Measurements from ENCODE around the gene LFNG. TPM values are rescaled to one million over a fixed set of nuclear protein-coding genes. Genes with fewer than 3 reads are reported as not detected.

Gene LFNG
- total and polyA plus RNA-seq, 9 of the 15 experiments (the other 6 are each of a cell fraction or from before 2014, with no cell fraction given), result 0.03 to 0.89 (median 0.25) TPM; not detected in 1

DNA sequence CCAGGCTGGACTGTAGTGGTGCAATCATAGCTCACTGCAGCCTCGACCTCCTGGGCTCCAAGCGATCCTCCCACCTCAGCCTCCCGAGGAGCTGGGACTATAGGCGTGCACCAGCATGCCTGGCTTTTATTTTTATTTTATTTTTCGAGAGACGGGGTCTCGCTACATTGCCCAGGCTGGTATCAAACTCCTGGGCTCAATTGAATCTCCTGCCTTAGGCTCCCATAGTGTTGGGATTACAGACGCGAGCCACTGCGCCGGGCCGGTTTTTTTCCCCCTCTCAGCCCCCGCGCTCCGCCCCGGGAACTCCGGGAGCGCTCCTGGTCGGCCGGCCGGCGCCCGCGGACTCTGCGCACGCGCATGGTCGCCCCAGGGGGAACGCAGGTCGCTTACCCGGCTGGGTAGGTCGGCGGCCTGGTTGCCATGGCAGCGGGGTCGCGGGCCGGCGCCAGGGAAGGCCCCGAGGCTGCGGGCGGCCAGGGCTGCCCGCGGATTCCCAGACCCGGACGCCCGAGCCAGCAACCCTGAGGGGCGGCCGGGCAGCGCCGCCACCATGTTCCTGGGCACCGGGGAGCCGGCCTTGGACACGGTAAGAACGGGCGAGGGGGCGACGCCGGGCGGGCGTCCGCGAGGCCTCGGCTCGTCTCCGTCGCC is 39.2 kb downstream of the LFNG start, which contains the start of gene IQCE (continued):
- TF ChIP-seq, protein P1, sequence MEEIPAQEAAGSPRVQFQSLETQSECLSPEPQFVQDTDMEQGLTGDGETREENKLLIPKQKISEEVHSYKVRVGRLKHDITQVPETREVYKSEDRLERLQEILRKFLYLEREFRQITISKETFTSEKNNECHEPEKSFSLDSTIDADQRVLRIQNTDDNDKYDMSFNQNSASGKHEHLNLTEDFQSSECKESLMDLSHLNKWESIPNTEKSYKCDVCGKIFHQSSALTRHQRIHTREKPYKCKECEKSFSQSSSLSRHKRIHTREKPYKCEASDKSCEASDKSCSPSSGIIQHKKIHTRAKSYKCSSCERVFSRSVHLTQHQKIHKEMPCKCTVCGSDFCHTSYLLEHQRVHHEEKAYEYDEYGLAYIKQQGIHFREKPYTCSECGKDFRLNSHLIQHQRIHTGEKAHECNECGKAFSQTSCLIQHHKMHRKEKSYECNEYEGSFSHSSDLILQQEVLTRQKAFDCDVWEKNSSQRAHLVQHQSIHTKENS (CRISPR knock-in tag; IDR thresholded peaks at IDR 0.05), result no peak
- TF ChIP-seq JUN (IDR thresholded peaks at IDR 0.05; ENCODE audit: borderline replicate concordance, low read depth, low read length) (no peak), JUN (CRISPR knock-in tag; IDR thresholded peaks at IDR 0.05; ENCODE audit: borderline replicate concordance) (no peak), KHSRP (IDR thresholded peaks at IDR 0.05) (no peak), ZEB2 (IDR thresholded peaks at IDR 0.05) (no peak), RBM22 (IDR thresholded peaks at IDR 0.05; ENCODE audit: low read depth, low read length, poor library complexity, severe bottlenecking) (no peak), PRMT5 (CRISPR knock-in tag; IDR thresholded peaks at IDR 0.05) (no peak), ZNF121 (CRISPR knock-in tag; conservative IDR thresholded peaks at IDR 0.05) (peak; percentile 97), CREM (IDR thresholded peaks at IDR 0.05; ENCODE audit: low read depth) (peak; percentile 64; the same call in 1 of the 2 replicates), HCFC1 (IDR thresholded peaks at IDR 0.05; ENCODE audit: low read depth, low read length) (peak; percentile 61), ZKSCAN8 (CRISPR knock-in tag; IDR thresholded peaks at IDR 0.05) (no peak), ZNF668 (CRISPR knock-in tag; IDR thresholded peaks at IDR 0.05) (no peak), HDAC3 (IDR thresholded peaks at IDR 0.05; ENCODE audit: borderline replicate concordance, partially characterized antibody) (no peak), KAT7 (CRISPR knock-in tag; IDR thresholded peaks at IDR 0.05; ENCODE audit: borderline replicate concordance) (no peak), HNRNPL (IDR thresholded peaks at IDR 0.05; ENCODE audit: low read depth, low read length) (peak; percentile 55; the same call in 1 of the 2 replicates), SETDB1 (IDR thresholded peaks at IDR 0.05; ENCODE audit: low read length) (no peak), NEUROD1 (IDR thresholded peaks at IDR 0.05; ENCODE audit: borderline replicate concordance, low read depth, low read length, partially characterized antibody) (peak; percentile 89), MCM2 (IDR thresholded peaks at IDR 0.05; ENCODE audit: low read depth) (no peak), ZNF12 (CRISPR knock-in tag; IDR thresholded peaks at IDR 0.05) (no peak), FOXP1 (CRISPR knock-in tag; IDR thresholded peaks at IDR 0.05) (no peak), PTBP1 (IDR thresholded peaks at IDR 0.05; ENCODE audit: low read depth, low read length) (no peak), FOXK2 (conservative IDR thresholded peaks at IDR 0.05 in 1 of 2, IDR thresholded peaks at IDR 0.05 in 1 of 2; ENCODE audit: low read depth in 2 of 2) (no peak), NR2C2 (CRISPR knock-in tag; IDR thresholded peaks at IDR 0.05) (peak; percentile 83), NR2C2 (tag; IDR thresholded peaks at IDR 0.05) (peak; percentile 95), ZC3H8 (IDR thresholded peaks at IDR 0.05) (no peak), POLR2AphosphoS5 (IDR thresholded peaks at IDR 0.05; ENCODE audit: control insufficient read depth, insufficient read depth, low read depth, low read length) (no peak)
- TF ChIP-seq, protein P2, sequence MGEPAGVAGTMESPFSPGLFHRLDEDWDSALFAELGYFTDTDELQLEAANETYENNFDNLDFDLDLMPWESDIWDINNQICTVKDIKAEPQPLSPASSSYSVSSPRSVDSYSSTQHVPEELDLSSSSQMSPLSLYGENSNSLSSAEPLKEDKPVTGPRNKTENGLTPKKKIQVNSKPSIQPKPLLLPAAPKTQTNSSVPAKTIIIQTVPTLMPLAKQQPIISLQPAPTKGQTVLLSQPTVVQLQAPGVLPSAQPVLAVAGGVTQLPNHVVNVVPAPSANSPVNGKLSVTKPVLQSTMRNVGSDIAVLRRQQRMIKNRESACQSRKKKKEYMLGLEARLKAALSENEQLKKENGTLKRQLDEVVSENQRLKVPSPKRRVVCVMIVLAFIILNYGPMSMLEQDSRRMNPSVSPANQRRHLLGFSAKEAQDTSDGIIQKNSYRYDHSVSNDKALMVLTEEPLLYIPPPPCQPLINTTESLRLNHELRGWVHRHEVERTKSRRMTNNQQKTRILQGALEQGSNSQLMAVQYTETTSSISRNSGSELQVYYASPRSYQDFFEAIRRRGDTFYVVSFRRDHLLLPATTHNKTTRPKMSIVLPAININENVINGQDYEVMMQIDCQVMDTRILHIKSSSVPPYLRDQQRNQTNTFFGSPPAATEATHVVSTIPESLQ (CRISPR knock-in tag; IDR thresholded peaks at IDR 0.05), result no peak
- TF ChIP-seq, protein P3, sequence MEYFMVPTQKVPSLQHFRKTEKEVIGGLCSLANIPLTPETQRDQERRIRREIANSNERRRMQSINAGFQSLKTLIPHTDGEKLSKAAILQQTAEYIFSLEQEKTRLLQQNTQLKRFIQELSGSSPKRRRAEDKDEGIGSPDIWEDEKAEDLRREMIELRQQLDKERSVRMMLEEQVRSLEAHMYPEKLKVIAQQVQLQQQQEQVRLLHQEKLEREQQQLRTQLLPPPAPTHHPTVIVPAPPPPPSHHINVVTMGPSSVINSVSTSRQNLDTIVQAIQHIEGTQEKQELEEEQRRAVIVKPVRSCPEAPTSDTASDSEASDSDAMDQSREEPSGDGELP (CRISPR knock-in tag; IDR thresholded peaks at IDR 0.05; ENCODE audit: borderline replicate concordance), result peak; percentile 71; the same call in 1 of the 2 replicates
